Thoracic aorta (tissue), 2 donors: ENCODE data around the gene EIF2S3. TPM values are rescaled to one million over a fixed set of nuclear protein-coding genes. Genes with fewer than 3 reads are reported as not detected.

Source experiments
- ATAC-seq: fragments of 150-250 bp; one replicate; pipeline ENCODE4 v1.8.0; 2017; ENCODE audit warnings: low read depth; ENCODE audit not compliant: insufficient number of reproducible peaks, low FRiP score
- DNase-seq: peaks from one replicate; pipeline ENCODE4 v3.0.0-alpha.2; 2020; ENCODE audit warnings: low spot score
- H3K27ac ChIP-seq, 2 donors: fragments of 200-600 bp; sonication (generic); 1 replicate in 1 of 2; 2 replicates in 1 of 2; pipeline ENCODE4 v1.5.1; 2016; ENCODE audit warnings: mild to moderate bottlenecking in 2 of 2, moderate library complexity in 2 of 2
- H3K27me3 ChIP-seq: fragments of 200-600 bp; sonication (generic); replicated peaks from 2 replicates; pipeline ENCODE4 v1.6.0; 2016; ENCODE audit warnings: mild to moderate bottlenecking; ENCODE audit not compliant: insufficient read depth
- H3K36me3 ChIP-seq: fragments of 200-600 bp; sonication (generic); one replicate; pipeline ENCODE4 v1.5.1; 2016
- H3K4me1 ChIP-seq, 2 donors: fragments of 200-600 bp; sonication (generic); 1 replicate in 1 of 2; 2 replicates in 1 of 2; pipeline versions ENCODE4 v1.5.1 to v1.6.0; 2016; ENCODE audit warnings: low read depth in 2 of 2, mild to moderate bottlenecking in 1 of 2; ENCODE audit not compliant: control insufficient read depth in 1 of 2
- H3K4me3 ChIP-seq: fragments of 200-600 bp; sonication (generic); 2 replicates; pipeline ENCODE4 v1.5.1; 2016; ENCODE audit warnings: mild to moderate bottlenecking
- H3K9me3 ChIP-seq: fragments of 200-600 bp; sonication (generic); 2 replicates; pipeline ENCODE4 v1.5.1; 2016
- CTCF ChIP-seq: fragments of 200-600 bp; sonication (generic); IDR thresholded peaks from one replicate; pipeline ENCODE4 v1.5.1; 2019; ENCODE audit warnings: antibody characterized with exemption
- total RNA-seq, 2 donors: library from RNA; depleted of rRNA; stranded (reverse); fragments of >200 nt; gene quantifications; one replicate each; pipeline versions ENCODE4 v1.1.0 to v1.2.3, GENCODE V29; 2016

Gene EIF2S3
- total RNA-seq, 2 donors from 2014 or later: 71.5 to 100 TPM

DNA sequence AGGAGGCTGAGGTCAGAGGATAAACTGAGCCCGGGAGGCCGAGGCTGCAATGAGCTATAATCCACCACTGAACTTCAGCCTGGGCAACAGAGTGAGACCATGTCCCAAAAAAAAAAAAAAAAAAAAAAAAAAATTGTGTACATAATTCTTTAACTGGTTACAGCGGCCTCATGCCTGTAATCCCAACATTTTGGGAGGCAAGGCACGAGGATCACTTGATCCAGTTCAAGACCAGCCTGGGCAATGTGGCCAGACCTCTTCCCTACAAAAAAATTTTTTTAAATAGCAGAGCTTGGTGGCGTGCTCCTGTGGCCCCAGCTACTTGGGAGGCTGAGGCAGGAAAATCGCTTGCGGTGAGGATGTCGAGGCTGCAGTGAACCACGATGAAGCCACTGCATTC, 37.1 kb upstream of the EIF2S3 start:
- Histone ChIP-seq H3K4me1 (peaks cover 4 to 7% of the 10 kb centered on the region in 2 donors), H3K27me3 (no peaks in the 10 kb centered on the region), H3K9me3 (no peaks in the 10 kb centered on the region), H3K27ac (no peak overlapping the region), H3K4me3 (no peak overlapping the region), H3K36me3 (no peaks in the 10 kb centered on the region)
- DNase-seq (no peak), ATAC-seq (no peak)
- TF ChIP-seq CTCF: no peak

DNA sequence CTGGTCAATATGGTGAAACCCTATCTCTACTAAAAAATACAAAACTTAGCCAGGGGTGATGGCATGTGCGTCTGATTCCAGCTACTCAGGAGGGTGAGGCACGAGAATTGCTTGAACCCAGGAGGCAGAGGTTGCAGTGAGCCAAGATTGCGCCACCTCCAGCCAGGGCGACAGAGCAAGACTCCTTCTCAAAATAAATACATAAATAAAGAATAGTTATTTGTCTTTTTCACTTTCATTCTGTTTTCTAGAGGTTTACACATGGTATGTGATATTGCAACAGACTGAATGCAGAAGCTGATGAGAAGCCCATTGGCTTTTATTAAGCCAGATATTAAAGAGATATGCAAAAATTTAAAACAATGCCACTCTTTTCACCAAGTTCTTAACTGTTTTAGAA, 35.9 kb upstream of the EIF2S3 start:
- no peak overlapping the region for H3K27ac ChIP-seq
- H3K4me3 ChIP-seq: no peak overlapping the region
- no peaks in the 10 kb centered on the region for H3K27me3 ChIP-seq
- TF ChIP-seq CTCF: no peak
- DNase-seq (no peak), ATAC-seq (no peak)
- no peaks in the 10 kb centered on the region for H3K36me3 ChIP-seq
- H3K4me1 ChIP-seq: peaks cover 4 to 7% of the 10 kb centered on the region in 2 donors
- no peaks in the 10 kb centered on the region for H3K9me3 ChIP-seq

GRCh38 chrX:24019448-24019847, 35.3 kb upstream of the EIF2S3 start:
- ATAC-seq (no peak), DNase-seq (no peak)
- no peak for TF ChIP-seq CTCF
- H3K9me3 ChIP-seq: no peaks in the 10 kb centered on the region
- H3K27me3 ChIP-seq: no peaks in the 10 kb centered on the region
- H3K4me3 ChIP-seq: no peak overlapping the region
- no peaks in the 10 kb centered on the region for H3K36me3 ChIP-seq
- H3K27ac ChIP-seq: no peak overlapping the region
- H3K4me1 ChIP-seq: peaks cover 4 to 7% of the 10 kb centered on the region in 2 donors

DNA sequence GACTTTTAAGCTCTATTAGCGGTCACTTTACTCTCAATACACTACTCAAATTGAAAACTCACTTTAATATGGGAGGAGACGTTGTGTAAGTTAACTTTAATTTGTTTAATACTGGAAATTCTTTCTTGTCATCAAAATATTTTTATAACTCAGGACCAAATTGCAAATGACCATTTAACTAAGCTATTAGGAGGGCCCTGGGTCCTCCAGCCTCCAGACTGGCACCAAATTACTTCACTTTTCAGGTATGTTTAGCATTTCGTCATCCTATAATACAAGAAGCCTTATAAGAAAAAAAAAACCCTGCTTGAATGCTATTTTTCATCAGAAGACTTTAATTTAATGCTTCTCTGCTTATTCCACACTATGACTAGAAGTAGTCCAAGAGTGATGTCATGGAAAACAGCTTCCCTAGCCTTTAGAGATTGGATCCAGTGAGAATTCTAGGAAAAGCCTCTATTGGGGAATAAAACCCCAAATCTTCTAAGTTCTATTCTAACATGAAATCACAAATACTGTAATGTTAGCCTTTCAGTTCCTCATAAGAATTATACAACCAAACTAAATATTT, 34.4 kb upstream of the EIF2S3 start:
- no peaks in the 10 kb centered on the region for H3K27me3 ChIP-seq
- DNase-seq (no peak), ATAC-seq (no peak)
- H3K27ac ChIP-seq: peak overlapping the region in 1 of 2 donors; percentile 55
- TF ChIP-seq CTCF: no peak
- H3K4me1 ChIP-seq: peaks cover 4 to 7% of the 10 kb centered on the region in 2 donors
- no peaks in the 10 kb centered on the region for H3K36me3 ChIP-seq
- no peak overlapping the region for H3K4me3 ChIP-seq
- no peaks in the 10 kb centered on the region for H3K9me3 ChIP-seq

GRCh38 chrX:24023544-24023943, 31.2 kb upstream of the EIF2S3 start:
- H3K27me3 ChIP-seq: no peaks in the 10 kb centered on the region
- no peaks in the 10 kb centered on the region for H3K9me3 ChIP-seq
- no peaks in the 10 kb centered on the region for H3K36me3 ChIP-seq
- H3K4me1 ChIP-seq: peaks cover 4 to 7% of the 10 kb centered on the region in 2 donors
- no peak overlapping the region for H3K27ac ChIP-seq
- DNase-seq (no peak), ATAC-seq (no peak)
- peak overlapping the region; percentile 89 for H3K4me3 ChIP-seq
- TF ChIP-seq CTCF: no peak
